Upper lobe of left lung (tissue), 4 donors: ENCODE results near the gene CT47C1.

Experiments used
- POLR2AphosphoS5 ChIP-seq, 2 donors: sonication (generic); formaldehyde crosslinking; IDR thresholded peaks; one replicate each; pipeline ENCODE4 v1.5.1; 2017; ENCODE audit warnings: antibody characterized with exemption in 2 of 2
- TF ChIP-seq, protein P1 (sequence below), 6 experiments: fragments of 450-650 bp in 4 of 6; fragments of 200-600 bp in 2 of 6; sonication (generic) in 2 of 6; IDR thresholded peaks; one replicate each; pipeline ENCODE4 v1.5.1; 2016 to 2019; ENCODE audit warnings: antibody characterized with exemption in 6 of 6

- TF ChIP-seq, protein P1, sequence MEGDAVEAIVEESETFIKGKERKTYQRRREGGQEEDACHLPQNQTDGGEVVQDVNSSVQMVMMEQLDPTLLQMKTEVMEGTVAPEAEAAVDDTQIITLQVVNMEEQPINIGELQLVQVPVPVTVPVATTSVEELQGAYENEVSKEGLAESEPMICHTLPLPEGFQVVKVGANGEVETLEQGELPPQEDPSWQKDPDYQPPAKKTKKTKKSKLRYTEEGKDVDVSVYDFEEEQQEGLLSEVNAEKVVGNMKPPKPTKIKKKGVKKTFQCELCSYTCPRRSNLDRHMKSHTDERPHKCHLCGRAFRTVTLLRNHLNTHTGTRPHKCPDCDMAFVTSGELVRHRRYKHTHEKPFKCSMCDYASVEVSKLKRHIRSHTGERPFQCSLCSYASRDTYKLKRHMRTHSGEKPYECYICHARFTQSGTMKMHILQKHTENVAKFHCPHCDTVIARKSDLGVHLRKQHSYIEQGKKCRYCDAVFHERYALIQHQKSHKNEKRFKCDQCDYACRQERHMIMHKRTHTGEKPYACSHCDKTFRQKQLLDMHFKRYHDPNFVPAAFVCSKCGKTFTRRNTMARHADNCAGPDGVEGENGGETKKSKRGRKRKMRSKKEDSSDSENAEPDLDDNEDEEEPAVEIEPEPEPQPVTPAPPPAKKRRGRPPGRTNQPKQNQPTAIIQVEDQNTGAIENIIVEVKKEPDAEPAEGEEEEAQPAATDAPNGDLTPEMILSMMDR (IDR thresholded peaks at IDR 0.05) = no peak
- no peak for TF ChIP-seq POLR2AphosphoS5 (IDR thresholded peaks at IDR 0.05)
Measured at GRCh38 chrX:119121341-119121740, 48.5 kb downstream of the CT47C1 start.
